HG02759 (cell line): ENCODE measurements around the gene AKTIP.
A peak's percentile ranks its signal among the peaks of the same experiment; 100 is the strongest.
"Not testable (repeated sequence)": the region's sequence is repeated elsewhere in the genome, so short reads cannot be mapped to it uniquely, and the experiment has no call there.

Experiments
- ATAC-seq: cut with Tn5 transposase; IDR thresholded peaks from one replicate; pipeline ENCODE4 v1.9.1; 2021; ENCODE audit warnings: mild to moderate bottlenecking, moderate library complexity; ENCODE audit not compliant: unreplicated experiment

Gene AKTIP

DNA sequence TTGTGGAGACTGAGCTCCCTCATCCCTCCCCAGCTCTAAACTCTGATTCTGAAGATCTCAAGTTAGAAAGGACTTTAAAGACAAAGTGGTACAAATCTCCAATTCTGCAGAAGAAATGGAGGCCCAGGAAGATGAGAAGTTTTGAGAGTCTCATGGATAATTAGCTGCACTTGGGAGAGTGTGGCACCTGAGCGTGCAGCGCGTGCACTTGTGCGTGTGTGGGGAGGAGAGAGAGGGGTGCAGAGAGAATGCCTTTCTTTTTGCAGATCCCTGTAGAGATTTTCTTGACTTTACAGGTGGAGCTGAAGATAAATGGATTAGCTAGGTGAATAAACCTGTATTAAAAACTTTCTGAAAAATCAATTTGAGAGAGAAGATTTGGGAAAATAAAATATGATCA, 14.8 kb upstream of the AKTIP start:
- no peak for ATAC-seq

DNA sequence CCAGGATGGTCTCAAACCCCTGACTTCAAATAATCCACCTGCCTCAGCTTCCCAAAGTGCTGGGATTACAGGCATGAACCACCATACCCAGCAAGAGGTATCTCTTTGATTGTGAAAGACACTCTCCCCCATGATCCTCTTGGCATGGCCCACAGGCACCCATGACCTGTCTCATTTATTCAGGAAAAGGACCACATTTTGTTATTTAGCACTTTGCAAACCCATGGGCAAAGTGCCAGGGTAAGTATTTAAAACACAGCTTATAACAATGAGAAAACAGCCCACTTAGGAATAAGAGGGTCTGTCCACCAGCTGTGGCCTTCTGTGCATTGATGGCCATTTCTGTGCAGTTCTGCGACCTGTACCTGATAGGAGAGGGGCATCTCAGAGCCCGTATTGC, 12.8 kb upstream of the AKTIP start:
- ATAC-seq = no peak

DNA sequence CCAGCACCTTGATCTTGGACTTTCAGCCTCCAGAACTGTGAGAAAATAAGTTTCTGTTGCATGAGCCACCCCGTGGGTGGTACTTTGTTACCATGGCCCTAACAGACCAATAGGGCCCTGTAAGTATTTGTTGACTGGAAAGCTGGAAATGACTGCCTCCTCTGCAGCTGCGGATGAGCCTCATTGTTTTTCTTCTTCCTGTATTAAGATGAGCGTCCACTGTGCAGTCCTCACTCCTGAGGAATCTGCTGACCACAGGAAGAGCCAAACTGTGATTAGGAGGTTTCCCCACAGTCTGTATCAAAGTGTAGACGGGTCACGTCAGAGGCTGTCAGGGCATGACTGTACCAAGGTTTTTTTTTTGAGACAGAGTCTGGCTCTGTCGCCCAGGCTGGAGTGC, 12.2 kb upstream of the AKTIP start:
- no peak for ATAC-seq

DNA sequence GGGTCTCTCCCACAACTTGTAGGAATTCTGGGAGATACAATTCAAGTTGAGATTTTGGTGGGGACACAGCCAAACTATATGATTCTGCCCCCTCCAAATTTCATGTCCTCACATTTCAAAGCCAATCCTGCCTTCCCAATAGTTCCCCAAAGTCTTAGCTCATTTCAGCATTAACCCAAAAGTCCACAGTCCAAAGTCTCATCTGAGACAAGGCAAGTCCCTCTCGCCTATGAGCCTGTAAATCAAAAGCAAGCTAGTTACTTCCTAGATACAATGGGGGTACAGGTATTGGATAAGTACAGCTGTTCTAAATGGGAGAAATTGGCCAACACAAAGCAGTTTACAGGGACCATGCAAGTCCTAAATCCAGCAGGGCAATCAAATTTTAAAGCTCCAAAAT, 9.8 kb upstream of the AKTIP start:
- not testable (repeated sequence) for ATAC-seq

DNA sequence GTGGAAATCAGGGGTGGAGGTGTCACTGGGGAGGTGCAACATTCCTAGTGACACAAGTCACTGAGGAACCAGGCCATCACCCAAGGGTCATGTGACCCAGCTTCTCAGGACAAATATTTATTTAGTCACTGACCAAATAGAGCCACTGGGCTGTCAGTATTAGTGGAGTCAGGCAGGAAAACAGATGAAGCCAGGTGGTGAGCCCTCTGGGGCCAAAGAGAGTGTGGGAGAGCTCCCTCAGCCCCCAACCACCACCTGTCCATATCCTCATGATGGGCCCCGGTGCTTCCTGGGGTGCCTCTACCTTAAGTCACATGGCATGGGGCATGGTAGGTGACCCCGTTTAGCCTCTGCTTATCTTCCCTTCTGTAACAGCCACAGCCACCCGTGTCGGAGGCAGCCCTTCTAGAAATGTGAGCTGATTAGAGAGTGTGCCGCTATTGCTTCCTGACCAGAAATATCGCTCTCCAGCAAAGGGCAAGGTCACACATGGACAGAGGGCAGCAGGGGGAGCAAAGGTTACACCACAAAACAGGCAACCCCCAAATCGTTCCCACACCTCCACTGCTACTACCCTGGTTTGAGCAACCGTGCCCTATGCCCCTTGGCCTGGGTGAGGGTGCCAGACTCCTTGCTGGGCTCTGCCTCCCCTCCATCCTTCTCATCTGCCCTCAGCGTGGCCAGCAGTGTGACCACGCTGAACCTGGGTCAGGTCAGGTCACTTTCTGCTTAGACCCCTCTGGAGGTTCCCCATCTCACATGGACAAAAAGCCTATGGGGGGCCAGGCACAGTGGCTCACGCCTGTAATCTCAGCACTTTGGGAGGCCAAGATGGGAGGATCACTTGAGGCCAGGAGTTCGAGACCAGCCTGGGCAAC, 8.6 kb upstream of the AKTIP start:
- ATAC-seq = no peak

DNA sequence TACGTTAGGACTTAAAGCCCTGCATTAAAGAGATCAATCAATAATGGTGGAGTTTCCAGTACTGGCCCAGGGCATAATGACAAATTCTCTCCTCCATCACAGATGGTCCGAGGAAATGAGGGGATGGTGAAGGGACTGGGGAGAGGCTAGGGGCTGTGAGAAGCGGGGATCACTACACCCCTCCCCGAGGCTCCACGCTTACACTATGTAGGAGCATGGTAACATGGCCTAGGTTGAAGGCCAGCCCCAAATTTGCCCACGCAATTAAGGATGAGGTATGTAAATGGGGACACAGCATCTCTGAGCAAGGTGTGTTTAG, 8.0 kb upstream of the AKTIP start:
- no peak for ATAC-seq

DNA sequence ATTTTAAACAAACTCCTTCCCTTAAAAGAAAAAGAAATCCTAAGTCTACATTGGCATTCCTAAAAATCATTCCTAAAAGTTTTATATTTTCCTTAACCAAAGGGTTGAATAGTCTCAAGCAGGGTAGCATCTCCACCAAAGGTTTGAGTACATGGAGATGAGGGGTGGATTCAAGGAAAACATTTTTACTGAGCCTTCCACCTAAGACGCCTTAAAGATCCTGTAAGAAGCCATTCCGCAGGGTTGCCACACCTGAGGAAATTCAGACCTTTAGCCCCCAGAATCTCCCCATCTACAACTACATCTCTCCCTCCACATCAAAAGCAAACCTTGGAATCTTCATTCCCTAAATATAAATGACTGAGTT, 7.7 kb upstream of the AKTIP start:
- ATAC-seq = no peak

DNA sequence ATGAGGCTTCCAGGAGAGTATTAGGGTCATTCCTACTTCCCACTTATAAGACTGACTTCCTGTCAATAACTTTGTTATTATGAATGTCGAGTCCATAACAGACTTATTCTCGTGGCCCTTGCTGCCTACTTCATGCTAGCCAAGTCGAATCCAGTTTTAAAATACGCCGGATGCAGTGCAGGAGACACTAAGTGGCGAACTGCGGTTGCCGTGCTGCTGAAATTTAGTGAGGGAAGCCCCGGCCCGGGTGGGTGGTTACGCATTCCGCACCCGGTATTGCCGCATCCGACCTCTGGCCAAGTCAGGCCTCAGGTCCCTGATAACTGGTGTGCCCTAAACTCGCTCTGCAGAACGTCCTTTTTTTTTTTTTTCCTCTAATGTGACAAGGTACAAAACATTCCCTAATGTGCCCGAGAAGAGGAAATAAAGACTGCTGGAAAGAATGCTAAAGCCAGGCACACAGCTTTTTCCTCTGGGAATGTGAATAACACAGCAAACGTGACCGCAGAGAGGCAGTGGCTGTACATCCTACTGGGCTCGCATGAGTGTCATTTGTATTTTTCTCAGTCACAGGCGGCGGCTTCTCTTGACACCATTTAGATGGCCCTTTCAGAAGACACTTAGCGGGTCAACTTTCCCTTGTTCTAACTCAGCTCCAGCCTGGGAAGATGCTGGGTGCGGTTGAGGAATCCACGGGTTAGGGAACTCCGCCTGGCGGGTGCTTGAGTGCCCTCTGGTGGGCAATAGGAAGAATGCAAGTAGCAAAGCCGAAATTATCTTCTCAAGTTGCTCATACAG, 7.1 kb upstream of the AKTIP start:
- peak; percentile 67 for ATAC-seq

DNA sequence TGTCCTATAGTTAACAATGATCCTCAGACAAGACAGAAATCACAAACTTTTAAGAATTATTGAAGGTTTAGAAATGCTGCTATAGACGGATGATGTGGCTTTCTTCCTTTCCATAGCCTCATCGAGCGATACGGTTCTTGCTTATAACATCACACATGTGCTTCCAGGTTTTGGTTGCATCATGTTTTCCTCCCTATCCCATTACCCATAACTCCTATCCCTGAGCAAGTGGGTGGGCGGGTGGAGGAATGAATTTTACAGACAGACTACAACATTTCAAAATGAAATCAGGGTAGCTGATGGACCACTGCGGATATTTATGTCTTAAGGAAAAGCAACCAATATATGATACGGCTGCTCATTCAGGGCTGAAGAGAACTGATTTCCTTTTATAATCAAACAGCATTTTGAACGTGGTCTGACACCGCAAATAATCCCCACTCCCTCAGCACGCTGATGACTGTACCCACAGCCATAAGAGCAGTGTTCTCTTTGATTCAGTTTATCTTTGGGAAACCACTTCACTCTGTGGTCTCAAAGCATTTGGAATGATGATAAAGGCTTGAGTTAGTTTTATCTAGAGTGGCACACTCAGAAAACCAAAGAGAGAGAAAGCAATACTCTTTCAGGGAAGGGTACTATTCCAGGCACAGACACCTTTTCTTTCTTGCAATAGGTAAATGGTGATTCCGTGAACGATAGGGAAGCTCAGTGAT, 4.6 kb upstream of the AKTIP start:
- ATAC-seq = no peak

DNA sequence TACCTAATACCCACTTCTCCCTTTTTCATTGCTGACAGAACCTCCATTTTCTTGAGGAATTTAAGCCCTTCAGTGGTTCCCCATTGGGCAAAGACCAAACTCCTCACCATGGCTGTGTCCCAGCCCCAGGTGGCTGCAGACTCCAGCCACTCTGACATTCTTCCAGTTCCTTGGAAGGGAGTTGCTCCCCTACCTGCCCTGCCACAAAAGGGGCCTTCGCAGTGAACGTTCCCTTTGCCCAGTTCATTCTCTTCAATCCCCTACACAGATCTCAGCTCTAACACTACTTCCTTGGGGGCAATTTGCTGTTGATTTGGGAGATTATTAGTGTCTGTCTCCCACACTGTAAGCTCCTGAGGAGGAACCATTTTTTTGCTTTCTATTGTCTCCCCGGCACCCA, 3.2 kb upstream of the AKTIP start:
- no peak for ATAC-seq

DNA sequence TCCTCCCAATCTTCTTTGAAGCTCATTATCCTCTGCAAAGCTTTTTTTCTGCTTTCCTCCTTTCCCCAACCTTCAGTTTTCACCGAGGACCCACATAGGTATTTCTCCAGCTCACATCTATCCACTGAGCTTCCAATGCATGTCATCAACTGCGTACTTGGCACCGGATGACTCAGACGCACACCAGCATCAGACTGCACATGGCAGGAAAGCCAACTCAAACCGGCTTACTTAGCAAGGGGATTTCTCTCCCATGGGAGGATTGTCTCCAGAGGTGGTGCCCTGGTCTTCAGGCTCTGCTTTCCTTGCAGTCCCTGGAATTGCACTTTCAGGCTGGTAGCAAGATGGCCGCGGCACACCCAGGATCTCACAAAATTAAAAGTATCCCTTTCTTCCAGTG, 1.7 kb upstream of the AKTIP start:
- no peak for ATAC-seq

DNA sequence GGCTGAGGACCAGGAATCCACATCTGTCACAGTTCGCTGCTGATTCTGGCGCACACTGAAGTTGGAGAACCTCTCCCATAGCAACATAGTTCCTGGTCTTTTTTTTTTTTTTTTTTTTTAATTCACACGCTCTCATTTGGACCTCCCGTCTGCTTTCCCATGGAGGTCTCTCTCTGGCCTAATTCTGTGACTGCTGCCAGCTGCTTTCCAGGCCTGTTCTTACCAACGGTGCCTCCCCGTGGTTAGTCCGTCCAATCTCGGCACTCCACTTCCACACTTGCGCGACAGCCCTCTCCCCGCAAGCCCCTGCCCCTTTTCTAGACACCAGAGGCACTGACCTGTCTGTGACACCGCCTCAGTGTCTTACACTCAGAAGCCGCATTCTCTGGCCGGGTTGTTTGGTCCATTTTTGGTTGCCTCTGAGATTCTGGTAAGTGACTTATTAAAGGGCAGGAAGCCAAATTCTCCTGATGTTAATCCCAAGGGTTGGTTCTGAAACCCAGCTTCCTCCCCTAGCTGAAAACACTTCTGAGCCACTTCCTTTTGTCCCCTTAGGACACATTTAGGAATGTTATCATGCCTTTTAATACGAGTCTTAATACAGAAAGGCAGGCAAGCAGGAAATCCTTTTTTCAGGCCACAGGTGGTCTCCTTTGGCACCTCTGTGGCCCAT, 1.1 kb upstream of the AKTIP start:
- ATAC-seq = no peak

DNA sequence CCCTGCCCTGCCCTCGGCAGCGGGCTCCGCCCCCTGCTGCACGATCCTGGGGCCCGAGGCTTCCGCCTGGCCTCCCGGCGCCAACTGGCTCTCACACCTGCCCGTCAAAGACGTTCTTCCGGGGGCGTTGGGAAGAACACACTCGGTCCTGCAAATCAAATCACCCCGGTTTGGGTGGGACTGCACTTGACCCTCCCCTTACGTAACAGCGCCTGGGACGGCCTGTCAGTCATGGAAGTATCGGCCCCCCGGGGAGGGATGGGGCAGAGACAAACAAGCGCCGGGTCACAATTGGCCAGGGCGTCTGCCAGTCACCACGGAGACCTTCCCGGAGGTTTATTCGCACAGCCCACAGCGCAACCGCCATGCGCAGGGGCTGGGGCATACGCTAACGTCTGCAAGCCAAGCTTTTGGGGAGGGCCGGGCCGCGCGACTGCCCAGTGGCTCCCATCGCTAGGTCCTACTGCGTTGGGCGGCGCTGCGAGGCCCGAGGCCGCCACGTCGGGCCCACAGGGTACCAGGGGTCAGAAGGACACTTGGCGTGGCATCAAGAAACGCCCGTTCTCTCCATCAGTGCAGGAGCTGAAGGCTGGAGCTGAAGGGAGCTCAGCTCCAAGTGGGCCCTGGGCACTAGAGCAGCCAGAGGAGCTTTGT, 388 bp upstream of the AKTIP start:
- ATAC-seq = peak; percentile 94

DNA sequence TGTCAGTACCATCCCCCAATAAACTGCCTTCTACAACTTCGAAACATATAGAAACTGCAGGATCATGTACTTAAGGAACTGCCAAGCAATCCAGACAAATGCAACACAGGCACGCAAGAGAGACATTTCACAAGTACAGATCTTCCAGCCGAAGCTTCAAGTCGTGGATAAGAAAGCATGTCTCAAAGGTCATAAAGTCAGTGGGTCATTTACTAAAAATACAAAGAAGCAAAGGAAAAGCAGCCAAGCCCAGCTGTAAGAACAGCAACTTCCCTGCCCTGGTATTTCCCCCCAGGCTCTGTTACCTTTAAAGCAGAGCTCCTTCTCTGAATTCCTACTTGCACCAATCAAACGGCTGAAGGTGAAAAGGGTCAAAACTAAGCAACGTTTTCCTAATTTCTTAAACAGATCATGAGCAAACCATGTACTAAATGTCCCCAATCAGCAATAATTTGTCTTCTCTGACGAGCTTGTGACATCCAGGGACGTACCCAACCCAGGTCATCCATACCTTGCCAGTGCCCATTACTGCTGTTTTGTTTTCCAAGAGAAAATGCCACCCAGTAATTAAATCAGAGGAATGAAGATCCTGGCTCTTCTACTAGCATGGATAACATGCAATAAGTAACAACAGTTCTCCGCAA, 1.7 kb downstream of the AKTIP start:
- no peak for ATAC-seq

DNA sequence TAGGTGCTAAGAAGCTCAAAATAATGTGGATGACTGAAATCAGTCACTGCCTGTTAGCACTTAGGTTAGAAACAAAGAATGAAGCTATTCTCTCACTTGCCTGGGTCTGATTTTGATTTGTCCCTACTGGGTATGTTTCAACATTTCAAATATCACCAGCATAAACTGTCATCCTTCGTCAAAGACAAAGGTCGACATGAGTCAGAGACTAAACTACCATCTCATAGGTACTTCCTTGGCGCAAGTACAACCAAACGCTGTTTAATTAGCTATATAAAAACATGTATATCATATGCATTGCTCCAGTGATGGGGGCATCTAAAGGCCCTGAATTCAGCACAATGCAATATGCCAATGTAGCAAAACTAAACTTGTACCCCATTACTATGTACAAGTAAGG, 4.0 kb downstream of the AKTIP start:
- ATAC-seq = no peak

DNA sequence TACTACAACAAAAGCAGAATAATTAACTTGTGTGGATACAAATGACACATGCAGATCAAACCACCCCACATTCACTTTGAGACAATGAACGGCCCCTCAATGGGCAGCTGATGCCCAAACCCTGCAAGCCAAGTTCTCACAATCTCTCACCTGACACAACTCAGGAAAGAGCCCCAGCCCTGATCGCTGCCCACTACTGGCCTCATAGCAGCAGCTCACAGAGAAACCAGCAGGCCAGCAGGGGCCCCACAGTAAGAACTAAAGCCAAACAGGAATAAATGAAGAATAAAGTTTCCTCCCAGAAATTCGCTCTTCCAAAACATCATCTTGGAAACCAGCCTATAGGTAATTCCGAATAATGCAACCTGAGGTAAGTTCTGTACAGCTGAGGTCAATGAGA, 7.7 kb downstream of the AKTIP start:
- ATAC-seq = no peak

DNA sequence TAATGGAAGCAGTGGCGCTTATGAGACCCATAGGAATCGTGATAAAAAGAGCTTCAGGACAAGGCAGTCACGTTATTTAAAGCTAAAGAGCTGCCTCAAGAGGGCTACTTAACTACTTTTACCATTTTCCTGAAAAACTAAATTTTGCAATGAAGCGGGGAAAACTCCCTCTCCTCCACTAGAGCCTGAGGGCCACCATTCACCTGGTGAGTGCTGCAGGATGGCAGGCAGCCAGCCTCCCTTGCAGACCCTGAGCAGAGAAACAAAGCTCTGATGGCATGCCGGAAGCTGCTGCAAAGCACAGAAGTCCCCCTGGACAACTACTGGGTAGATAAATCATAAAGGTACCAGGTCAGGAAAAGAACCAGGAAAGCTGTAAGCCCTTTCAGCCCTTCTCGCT, 8.4 kb downstream of the AKTIP start:
- no peak for ATAC-seq

DNA sequence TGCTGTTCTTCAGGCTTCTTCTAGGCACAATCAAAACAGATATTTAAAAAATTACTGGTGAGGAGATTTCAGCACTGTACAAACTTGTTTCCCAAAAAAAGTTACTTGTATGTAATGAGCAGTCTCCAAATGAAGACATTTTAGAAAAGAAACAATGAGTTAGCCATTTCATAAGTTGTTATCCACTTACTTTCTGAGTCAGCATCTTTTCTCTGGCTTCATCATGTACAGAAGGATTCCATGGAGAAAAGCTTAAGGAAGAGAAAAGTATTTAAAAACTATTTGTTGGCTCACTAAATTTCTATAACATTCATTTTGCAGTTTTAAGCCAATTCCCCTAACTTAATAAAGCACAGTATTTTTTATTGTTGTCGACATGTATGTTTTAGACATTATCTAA, 10.5 kb downstream of the AKTIP start:
- ATAC-seq = no peak

DNA sequence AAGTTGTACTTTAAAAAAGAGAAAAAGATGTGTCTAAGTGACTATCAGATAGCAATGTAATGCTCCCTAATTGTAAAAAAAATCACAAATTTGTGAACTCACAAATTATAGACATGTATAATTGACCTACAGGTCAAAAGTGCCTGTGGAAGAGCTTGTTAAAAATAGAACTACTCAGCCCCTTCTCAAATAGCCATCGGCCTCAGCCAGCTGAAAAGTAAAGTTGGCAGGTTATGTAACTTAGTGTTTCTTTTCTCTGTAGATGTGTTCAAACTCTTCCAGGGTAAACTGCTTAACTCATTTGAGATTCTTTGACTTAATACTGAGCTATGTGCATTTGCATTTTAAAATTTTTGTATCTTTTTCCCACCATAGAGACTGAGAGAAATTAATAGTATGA, 13.3 kb downstream of the AKTIP start:
- no peak for ATAC-seq

DNA sequence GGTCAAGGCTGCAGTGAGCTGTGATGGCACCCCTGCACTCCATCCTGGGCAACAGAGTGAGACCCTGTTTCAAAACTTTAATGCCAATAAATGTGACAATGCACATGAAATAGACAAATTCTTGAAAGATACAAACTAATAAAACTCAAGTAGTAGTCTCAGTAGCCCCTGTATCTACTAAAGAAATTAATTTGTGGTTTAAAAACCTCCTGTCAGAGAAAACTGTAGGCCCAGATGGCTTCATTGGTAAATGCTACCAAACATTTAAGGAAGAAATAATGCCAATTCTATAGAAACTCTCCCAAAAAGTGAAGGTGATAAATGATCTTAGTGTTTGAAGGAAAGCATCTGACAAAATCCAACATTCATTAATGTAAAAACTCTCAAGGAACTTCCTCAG, 16.8 kb downstream of the AKTIP start:
- ATAC-seq = no peak
